GM18868 (cell line): Measurements from ENCODE around the gene MYOM1.

Experiments used
- ATAC-seq: cut with Tn5 transposase; IDR thresholded peaks from one replicate; pipeline ENCODE4 v1.9.1; 2021; ENCODE audit warnings: mild to moderate bottlenecking, moderate library complexity; ENCODE audit not compliant: unreplicated experiment

MYOM1 gene

GRCh38 chr18:3153107-3153704, 66.6 kb downstream of the MYOM1 start:
- ATAC-seq = peak; percentile 91

GRCh38 chr18:3152294-3152693, 67.5 kb downstream of the MYOM1 start:
- ATAC-seq = no peak

- ATAC-seq = no peak
These were observed 68.1 kb downstream of the MYOM1 start for GRCh38 chr18:3151399-3152264.

- ATAC-seq = no peak
These were observed 69.1 kb downstream of the MYOM1 start for GRCh38 chr18:3150688-3151087.

GRCh38 chr18:3150274-3150673, 69.5 kb downstream of the MYOM1 start:
- no peak for ATAC-seq

GRCh38 chr18:3148930-3149535, 70.7 kb downstream of the MYOM1 start:
- no peak for ATAC-seq

- no peak for ATAC-seq
These were observed 71.7 kb downstream of the MYOM1 start for GRCh38 chr18:3147935-3148554.

- no peak for ATAC-seq
These were observed 78.7 kb downstream of the MYOM1 start for GRCh38 chr18:3140986-3141639.

GRCh38 chr18:3140342-3140741, 79.4 kb downstream of the MYOM1 start:
- no peak for ATAC-seq

GRCh38 chr18:3139406-3139805, 80.4 kb downstream of the MYOM1 start:
- ATAC-seq = no peak

- no peak for ATAC-seq
These were observed 81.3 kb downstream of the MYOM1 start for GRCh38 chr18:3138274-3138975.

GRCh38 chr18:3135536-3135935, 84.2 kb downstream of the MYOM1 start:
- ATAC-seq = no peak

GRCh38 chr18:3132700-3133099, 87.1 kb downstream of the MYOM1 start:
- no peak for ATAC-seq

- no peak for ATAC-seq
These were observed 89.4 kb downstream of the MYOM1 start for GRCh38 chr18:3130344-3130743.

- peak; percentile 100 for ATAC-seq
These were observed 90.5 kb downstream of the MYOM1 start for GRCh38 chr18:3129053-3129864.

- no peak for ATAC-seq
These were observed 93.2 kb downstream of the MYOM1 start for GRCh38 chr18:3126457-3127097.

- no peak for ATAC-seq
These were observed 94.9 kb downstream of the MYOM1 start for GRCh38 chr18:3124822-3125221.

- no peak for ATAC-seq
These were observed 96.9 kb downstream of the MYOM1 start for GRCh38 chr18:3122851-3123250.

- ATAC-seq = no peak
These were observed 98.5 kb downstream of the MYOM1 start for GRCh38 chr18:3121259-3121658.
